Liver (tissue), 9 donors: Measurements from ENCODE around the gene VWDE. TPM values are rescaled to one million over a fixed set of nuclear protein-coding genes. Genes with fewer than 3 reads are reported as not detected.

Experiments used
- DNase-seq: peaks from one replicate; pipeline ENCODE4 v3.0.0-alpha.2; 2017; ENCODE audit warnings: low spot score
- H3K27ac ChIP-seq, 2 donors: one replicate each; pipeline ENCODE4 v1.7.0; 2013; ENCODE audit warnings: inconsistent platforms in 2 of 2, low read length in 2 of 2, control low read depth in 1 of 2, low read depth in 1 of 2, mild to moderate bottlenecking in 1 of 2
- H3K27me3 ChIP-seq, 4 donors: one replicate each; pipeline versions ENCODE4 v1.6.1 to v1.7.0; 2013; ENCODE audit warnings: low read length in 3 of 4, inconsistent platforms in 1 of 4, mild to moderate bottlenecking in 1 of 4, moderate library complexity in 1 of 4; ENCODE audit not compliant: control insufficient read depth in 4 of 4, insufficient read depth in 4 of 4
- H3K36me3 ChIP-seq, 4 donors: one replicate each; pipeline versions ENCODE4 v1.6.1 to v1.7.0; 2013; ENCODE audit warnings: low read length in 3 of 4, mild to moderate bottlenecking in 3 of 4, low read depth in 1 of 4, moderate library complexity in 1 of 4; ENCODE audit not compliant: control insufficient read depth in 4 of 4, insufficient read depth in 3 of 4
- H3K4me1 ChIP-seq, 4 donors: one replicate each; pipeline versions ENCODE4 v1.6.1 to v1.7.0; 2013; ENCODE audit warnings: low read length in 3 of 4, mild to moderate bottlenecking in 3 of 4, moderate library complexity in 1 of 4; ENCODE audit not compliant: control insufficient read depth in 4 of 4, insufficient read depth in 4 of 4
- H3K4me3 ChIP-seq, 3 donors: one replicate each; pipeline versions ENCODE4 v1.6.1 to v1.7.0; 2013; ENCODE audit warnings: low read length in 3 of 3, control low read depth in 1 of 3, low read depth in 1 of 3, mild to moderate bottlenecking in 1 of 3
- H3K9ac ChIP-seq, 2 donors: one replicate each; pipeline ENCODE4 v1.7.0; 2013; ENCODE audit warnings: low read length in 2 of 2, mild to moderate bottlenecking in 2 of 2, moderate library complexity in 2 of 2, control low read depth in 1 of 2, low read depth in 1 of 2
- H3K9me3 ChIP-seq, 4 donors: one replicate each; pipeline versions ENCODE4 v1.6.1 to v1.7.0; 2013; ENCODE audit warnings: low read length in 3 of 4; ENCODE audit not compliant: control insufficient read depth in 4 of 4
- ATF3 ChIP-seq: IDR thresholded peaks from 2 replicates; pipeline ENCODE4 v1.6.1; 2016; ENCODE audit warnings: antibody characterized with exemption
- CTCF ChIP-seq: fragments of 150-350 bp; IDR thresholded peaks from 2 replicates; pipeline ENCODE4 v1.5.1; 2017; ENCODE audit warnings: improper control_type of control experiment, low read depth, low read length; ENCODE audit not compliant: missing input control
- EGR1 ChIP-seq, 2 donors: IDR thresholded peaks; 2 replicates each; pipeline ENCODE4 v1.6.1; 2016 to 2018; ENCODE audit warnings: antibody characterized with exemption in 2 of 2, low read depth in 2 of 2
- FOXA1 ChIP-seq: IDR thresholded peaks from 2 replicates; pipeline ENCODE4 v1.6.1; 2016; ENCODE audit warnings: antibody characterized with exemption
- FOXA2 ChIP-seq: IDR thresholded peaks from 2 replicates; pipeline ENCODE4 v1.6.1; 2016; ENCODE audit warnings: antibody characterized with exemption
- GABPA ChIP-seq, 2 donors: IDR thresholded peaks in 1 of 2; conservative IDR thresholded peaks in 1 of 2; 2 replicates each; pipeline ENCODE4 v1.6.1; 2016; ENCODE audit warnings: antibody characterized with exemption in 2 of 2, mild to moderate bottlenecking in 1 of 2, moderate library complexity in 1 of 2
- HNF4A ChIP-seq, 2 donors: conservative IDR thresholded peaks; 2 replicates each; pipeline ENCODE4 v1.6.1; 2016; ENCODE audit warnings: antibody characterized with exemption in 2 of 2, mild to moderate bottlenecking in 2 of 2
- HNF4G ChIP-seq: IDR thresholded peaks from 2 replicates; pipeline ENCODE4 v1.6.1; 2016; ENCODE audit warnings: antibody characterized with exemption
- JUND ChIP-seq, 2 donors: IDR thresholded peaks; 2 replicates each; pipeline ENCODE4 v1.6.1; 2016; ENCODE audit warnings: antibody characterized with exemption in 2 of 2
- MAX ChIP-seq: IDR thresholded peaks from 2 replicates; pipeline ENCODE4 v1.6.1; 2016; ENCODE audit warnings: antibody characterized with exemption
- NR2F2 ChIP-seq: IDR thresholded peaks from 2 replicates; pipeline ENCODE4 v1.6.1; 2016; ENCODE audit warnings: antibody characterized with exemption
- RAD21 ChIP-seq, 2 donors: IDR thresholded peaks; 2 replicates each; pipeline ENCODE4 v1.6.1; 2016; ENCODE audit warnings: antibody characterized with exemption in 2 of 2, mild to moderate bottlenecking in 2 of 2
- REST ChIP-seq: IDR thresholded peaks from 2 replicates; pipeline ENCODE4 v1.6.1; 2016; ENCODE audit warnings: antibody characterized with exemption, mild to moderate bottlenecking
- RXRA ChIP-seq, 2 donors: IDR thresholded peaks; 2 replicates each; pipeline ENCODE4 v1.6.1; 2017 to 2018; ENCODE audit warnings: antibody characterized with exemption in 2 of 2, mild to moderate bottlenecking in 1 of 2
- SP1 ChIP-seq: IDR thresholded peaks from 2 replicates; pipeline ENCODE4 v1.6.1; 2018; ENCODE audit warnings: antibody characterized with exemption, mild to moderate bottlenecking
- TAF1 ChIP-seq: conservative IDR thresholded peaks from 2 replicates; pipeline ENCODE4 v1.6.1; 2016; ENCODE audit warnings: antibody characterized with exemption, mild to moderate bottlenecking
- YY1 ChIP-seq: IDR thresholded peaks from 2 replicates; pipeline ENCODE4 v1.6.1; 2016; ENCODE audit warnings: antibody characterized with exemption, mild to moderate bottlenecking
- ZBTB33 ChIP-seq: IDR thresholded peaks from 2 replicates; pipeline ENCODE4 v1.6.1; 2016; ENCODE audit warnings: antibody characterized with exemption
- WGBS: extraction: QIAGEN DNeasy Blood & Tissue Kit; methylation state at CpG from one replicate; pipeline ENCODE4 v1.1.7; 2013; 5-methylcytosine and 5-hydroxymethylcytosine counted together
- polyA plus RNA-seq, 2 donors: library from polyadenylated mRNA; stranded (reverse) in 1 of 2; unstranded in 1 of 2; fragments of 200-250 nt in 1 of 2; fragments of >200 nt in 1 of 2; fragmentation: Nextera tagmentation in 1 of 2; extraction: Ambion mirVana in 1 of 2; gene quantifications; one replicate each; pipeline versions ENCODE4 v1.2.1 to v1.2.3, GENCODE V29; 2013 to 2015
- total RNA-seq, 2 donors: library from RNA; depleted of rRNA; stranded (reverse); fragments of >200 nt; gene quantifications; one replicate each; pipeline ENCODE4 v1.2.3, GENCODE V29; 2014
- donor health status: healthy.
- donor health status: healthy.
- donor health status: healthy.
- donor health status: healthy.
- donor health status: healthy.

The VWDE gene
- total and polyA plus RNA-seq, 4 donors: 0.05 to 0.59 (median 0.12) TPM

- 66% methylated on average over 1 of the region's 1 CpG for WGBS
- Histone ChIP-seq H3K36me3 (no peaks in the 10 kb centered on the region), H3K9me3 (no peaks in the 10 kb centered on the region), H3K27ac (no peak overlapping the region), H3K27me3 (no peaks in the 10 kb centered on the region), H3K9ac (no peak overlapping the region), H3K4me1 (no peaks in the 10 kb centered on the region), H3K4me3 (no peak overlapping the region)
- no peak for DNase-seq
- TF ChIP-seq RXRA (IDR thresholded peaks at IDR 0.05) (no peak), SP1 (no peak), REST (no peak), FOXA2 (no peak), CTCF (peak; percentile 76), RAD21 (IDR thresholded peaks at IDR 0.05) (peak; percentile 60 to 74)
Observed at GRCh38 chr7:12389089-12389700, 14.5 kb downstream of the VWDE start.

GRCh38 chr7:12386313-12386740 is 17.3 kb downstream of the VWDE start:
- H3K27ac ChIP-seq: no peak overlapping the region
- H3K36me3 ChIP-seq: no peaks in the 10 kb centered on the region
- WGBS: 91% methylated on average over 5 of the region's 5 CpGs
- H3K9me3 ChIP-seq: no peaks in the 10 kb centered on the region
- H3K9ac ChIP-seq: no peak overlapping the region
- no peaks in the 10 kb centered on the region for H3K4me1 ChIP-seq
- no peak for DNase-seq
- no peak overlapping the region for H3K4me3 ChIP-seq
- H3K27me3 ChIP-seq: no peaks in the 10 kb centered on the region
- TF ChIP-seq TAF1 (no peak), YY1 (no peak), MAX (no peak), SP1 (no peak), CTCF (no peak), RXRA (IDR thresholded peaks at IDR 0.05) (no peak), ATF3 (no peak), REST (no peak), ZBTB33 (no peak), RAD21 (IDR thresholded peaks at IDR 0.05) (no peak), JUND (IDR thresholded peaks at IDR 0.05) (no peak), EGR1 (IDR thresholded peaks at IDR 0.05; ENCODE audit: low read depth in 2 of 2) (no peak), HNF4G (no peak), HNF4A (conservative IDR thresholded peaks at IDR 0.05) (no peak), FOXA2 (no peak), FOXA1 (no peak), GABPA (IDR thresholded peaks at IDR 0.05 in 1 of 2, conservative IDR thresholded peaks at IDR 0.05 in 1 of 2) (no peak), NR2F2 (no peak)
